M059J (cell line): ENCODE results near the gene PRMT9. TPM values are rescaled to one million over a fixed set of nuclear protein-coding genes. Genes with fewer than 3 reads are reported as not detected.

ENCODE experiments used
- DNase-seq: peaks from one replicate; pipeline ENCODE4 v3.0.0-alpha.2; 2012; ENCODE audit warnings: low read depth
- total RNA-seq: library from RNA; depleted of rRNA; stranded (reverse); fragments of >200 nt; shearing (Covaris generic); gene quantifications from 2 replicates; pipeline ENCODE4 v1.2.3, GENCODE V29; 2014

PRMT9 gene
- total RNA-seq, 1 experiment from 2014 or later, result 8.9 TPM

- no peak for DNase-seq
Measured at GRCh38 chr4:147678796-147679549, 5.0 kb downstream of the PRMT9 start.

DNA sequence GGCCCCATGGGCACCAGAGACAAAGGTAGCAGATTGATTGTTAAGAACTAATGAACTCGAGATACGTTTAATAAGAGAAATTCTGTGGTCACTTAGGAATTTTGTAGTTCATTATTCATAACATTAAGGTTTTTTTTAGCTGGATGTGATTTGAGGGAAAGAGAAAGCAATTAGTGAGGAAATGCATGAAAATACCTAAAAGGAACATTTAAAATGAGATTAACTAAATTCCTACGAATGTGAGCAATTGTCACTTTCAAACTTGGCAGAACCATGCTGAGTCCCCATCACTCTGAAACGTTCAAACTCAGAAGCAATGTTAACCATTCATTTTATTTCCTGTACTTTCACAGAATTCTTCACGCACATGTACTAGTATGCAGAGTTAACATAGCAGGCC lies 5.9 kb downstream of the PRMT9 start:
- DNase-seq, result no peak

GRCh38 chr4:147674496-147674895 lies 9.5 kb downstream of the PRMT9 start:
- no peak for DNase-seq

DNA sequence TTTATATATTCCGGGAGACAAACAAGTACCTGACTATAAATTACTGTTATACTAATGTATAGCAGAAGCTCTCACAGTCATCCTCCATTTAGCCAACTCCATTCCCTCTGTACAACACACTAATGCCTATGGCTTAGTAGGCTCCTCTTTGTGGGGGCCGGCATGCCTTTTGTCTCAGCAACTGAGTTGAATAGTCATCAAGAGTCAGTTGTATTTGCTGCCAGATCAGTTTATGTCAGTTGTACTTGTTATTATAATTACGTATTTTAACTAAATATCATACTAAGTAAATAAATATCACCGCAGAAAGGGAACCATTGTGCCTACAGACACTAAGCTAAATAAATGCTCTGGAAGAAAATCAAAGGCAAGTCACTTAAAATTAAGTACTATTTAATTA lies 9.9 kb downstream of the PRMT9 start:
- no peak for DNase-seq

DNA sequence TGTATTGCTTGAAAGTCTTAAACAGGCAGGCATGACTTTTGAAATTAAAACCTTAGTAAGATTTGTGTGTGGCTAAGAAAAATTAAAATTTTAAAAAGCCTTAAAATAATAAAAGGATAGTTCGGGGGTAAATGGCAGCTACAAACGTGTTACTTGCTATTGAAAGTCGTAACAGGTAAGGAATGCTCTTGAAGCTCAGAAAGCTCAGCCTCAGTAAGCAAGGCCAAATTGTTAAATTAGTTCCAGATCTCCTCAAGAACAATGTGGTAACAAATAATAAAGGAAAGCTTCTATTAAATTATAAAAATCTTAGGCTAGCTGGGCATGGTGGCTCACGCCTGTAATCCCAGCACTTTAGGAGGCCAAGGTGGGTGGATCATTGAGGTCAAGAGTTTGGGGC lies 25.5 kb downstream of the PRMT9 start:
- DNase-seq, result no peak

DNA sequence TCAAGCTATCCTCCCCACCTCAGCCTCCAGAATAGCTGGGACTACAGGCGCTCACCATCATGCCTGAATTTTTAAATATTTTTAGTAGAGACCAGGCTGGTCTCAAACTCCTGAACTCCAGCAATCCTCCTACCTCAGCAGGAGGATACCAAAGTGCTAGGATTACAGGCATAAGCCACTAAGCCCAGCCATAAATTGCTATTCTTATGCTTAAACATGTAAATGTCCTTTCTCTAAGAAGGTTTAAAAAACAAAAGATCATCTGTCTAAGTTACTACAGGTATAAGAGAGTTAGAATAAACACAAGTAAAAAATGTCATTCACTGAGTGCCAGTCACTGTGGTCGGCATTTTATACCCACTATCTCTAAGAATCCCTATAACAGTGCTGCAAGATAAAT lies 28.3 kb downstream of the PRMT9 start:
- DNase-seq, result no peak

GRCh38 chr4:147651563-147651962 lies 32.4 kb downstream of the PRMT9 start:
- no peak for DNase-seq

DNA sequence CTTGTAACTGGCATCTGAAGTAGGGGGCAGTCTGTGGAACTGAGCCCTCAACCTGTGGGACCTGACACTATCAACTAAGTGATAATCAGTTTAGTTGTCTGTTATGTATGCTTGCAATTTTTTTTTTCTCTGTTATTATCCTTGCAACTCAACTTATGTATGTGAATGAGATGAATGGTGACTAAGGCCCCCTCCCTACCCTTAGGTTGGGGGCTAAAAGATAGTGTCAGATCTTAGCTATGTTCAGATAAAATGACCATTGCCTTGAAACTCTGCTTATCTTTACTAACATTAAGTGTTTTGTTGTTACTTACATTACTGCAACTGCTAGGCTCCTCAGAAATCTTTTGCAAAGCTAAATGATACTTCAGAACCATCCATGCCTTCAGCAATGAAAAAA lies 35.3 kb downstream of the PRMT9 start:
- no peak for DNase-seq

DNA sequence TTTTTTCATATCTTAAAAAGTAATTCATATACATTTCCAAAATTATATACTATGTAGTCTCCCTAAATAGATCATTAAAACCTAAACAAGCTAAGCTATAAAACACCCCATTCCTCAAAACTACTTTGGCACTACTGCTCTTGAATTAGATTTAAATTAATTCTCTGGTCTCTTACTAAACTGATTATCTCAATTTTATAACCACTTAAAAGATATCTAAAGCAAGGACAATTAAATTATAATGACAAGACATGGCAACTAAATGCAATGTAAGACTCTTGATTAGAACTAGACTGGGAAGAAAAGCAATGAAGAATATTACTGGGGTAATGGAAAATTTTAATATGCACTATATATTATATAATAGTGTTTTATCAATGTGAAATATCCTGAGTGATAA lies 38.9 kb downstream of the PRMT9 start:
- DNase-seq, result no peak

- DNase-seq, result no peak
Measured at GRCh38 chr4:147644471-147644870, 39.5 kb downstream of the PRMT9 start.

GRCh38 chr4:147643616-147644015 lies 40.3 kb downstream of the PRMT9 start:
- DNase-seq, result no peak

GRCh38 chr4:147640331-147640730 lies 43.6 kb downstream of the PRMT9 start:
- peak; percentile 40 for DNase-seq

DNA sequence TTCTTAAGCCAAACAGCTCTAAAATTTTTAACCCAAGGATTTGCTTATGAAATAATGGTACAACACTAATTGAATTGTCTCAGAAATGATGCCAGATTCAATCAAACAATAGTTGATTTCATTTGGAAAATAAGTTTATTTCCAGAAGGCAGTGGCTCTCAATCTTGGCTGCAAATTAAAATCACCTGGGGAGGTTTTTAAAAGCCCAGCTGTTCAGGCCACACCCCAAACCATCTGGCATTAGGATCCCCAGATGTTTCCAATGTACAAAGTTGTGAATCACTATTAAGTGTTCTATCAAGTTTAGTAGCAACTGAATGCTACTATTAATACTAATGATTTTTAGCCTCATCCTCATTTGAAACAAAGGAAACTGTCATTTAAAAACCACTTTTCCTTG lies 44.6 kb downstream of the PRMT9 start:
- DNase-seq, result no peak

DNA sequence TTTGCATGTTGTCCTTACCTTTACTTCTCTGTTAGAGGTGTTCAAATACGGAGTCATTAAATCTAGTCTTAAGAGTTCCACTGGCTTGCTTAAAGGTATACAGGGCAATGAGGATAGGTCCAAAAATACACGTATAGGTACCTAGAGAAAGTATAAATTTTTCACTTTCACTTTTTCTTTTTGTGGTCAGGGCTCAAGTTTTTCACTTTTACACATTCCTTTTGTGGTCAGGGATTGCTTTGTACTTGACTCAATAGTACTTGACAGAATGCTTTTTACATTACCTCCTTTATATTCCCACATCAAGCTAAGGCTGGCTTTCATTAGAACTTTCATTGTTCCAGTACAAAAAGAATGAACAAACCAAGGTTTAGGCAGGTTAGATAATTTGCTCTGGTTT lies 45.0 kb downstream of the PRMT9 start:
- peak; percentile 13 for DNase-seq

GRCh38 chr4:147638365-147638764 lies 45.6 kb downstream of the PRMT9 start:
- DNase-seq, result no peak

- no peak for DNase-seq
Measured at GRCh38 chr4:147635348-147635747, 48.6 kb downstream of the PRMT9 start.

GRCh38 chr4:147633643-147634042 lies 50.3 kb downstream of the PRMT9 start:
- DNase-seq, result no peak

DNA sequence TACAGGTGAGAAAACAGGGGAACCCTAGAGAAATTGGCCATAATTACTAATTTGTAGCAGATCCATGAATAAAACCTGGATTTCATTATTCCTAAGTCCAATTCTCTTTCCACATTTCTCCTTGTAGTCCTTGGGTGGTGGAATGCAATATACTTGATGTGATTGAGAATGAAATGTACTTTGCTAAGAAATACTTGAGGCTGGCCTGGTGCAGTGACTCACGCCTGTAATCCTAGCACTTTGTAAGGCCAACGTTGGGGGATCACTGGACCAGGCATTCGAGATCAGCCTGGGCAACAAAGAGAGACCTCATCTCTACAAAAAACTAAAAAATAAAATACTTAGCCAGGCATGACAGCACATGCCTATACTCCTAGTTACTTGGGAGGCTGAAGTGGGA lies 50.9 kb downstream of the PRMT9 start:
- DNase-seq, result no peak

DNA sequence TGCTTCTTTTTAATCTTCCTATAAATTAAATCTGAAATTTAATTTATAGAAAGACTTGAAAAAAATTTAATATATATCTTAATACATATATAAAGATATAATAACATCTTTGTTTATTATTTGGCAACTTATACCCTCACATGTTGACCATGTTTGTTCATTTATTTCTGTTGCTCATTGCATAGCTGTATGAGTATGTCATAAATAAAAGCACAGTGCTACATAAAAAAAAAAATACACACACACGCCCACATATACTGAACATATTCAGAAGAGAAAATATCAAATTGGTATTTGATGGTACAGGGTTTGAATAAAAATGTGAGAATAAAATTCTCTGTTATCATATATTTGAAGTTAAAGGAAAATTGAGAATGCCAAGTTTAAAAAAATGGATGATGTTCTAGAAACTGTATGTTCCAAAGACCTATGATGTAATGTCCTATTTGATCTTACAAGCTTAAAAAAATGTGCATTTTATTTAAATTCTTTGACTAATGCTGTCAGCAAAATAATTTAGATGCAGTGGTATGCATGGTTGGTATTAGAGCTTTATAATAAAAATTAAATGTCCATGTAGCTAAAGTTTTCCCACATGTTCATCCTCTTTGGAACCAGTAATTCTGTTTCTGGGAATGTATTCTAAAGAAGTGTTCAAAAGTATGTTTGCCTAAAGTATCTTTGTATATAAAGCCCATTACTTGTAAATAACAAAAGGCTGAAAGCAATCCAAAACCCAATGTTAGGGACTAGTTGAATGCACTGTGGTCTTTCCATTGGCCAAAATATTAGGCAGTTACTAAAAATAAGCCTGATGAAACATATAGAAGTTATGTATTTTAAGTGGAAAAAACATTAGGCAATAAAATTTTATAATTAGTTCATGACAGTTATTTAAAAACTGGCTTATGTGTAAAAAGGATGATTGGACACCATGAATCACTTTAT lies 53.9 kb downstream of the PRMT9 start:
- DNase-seq, result no peak

DNA sequence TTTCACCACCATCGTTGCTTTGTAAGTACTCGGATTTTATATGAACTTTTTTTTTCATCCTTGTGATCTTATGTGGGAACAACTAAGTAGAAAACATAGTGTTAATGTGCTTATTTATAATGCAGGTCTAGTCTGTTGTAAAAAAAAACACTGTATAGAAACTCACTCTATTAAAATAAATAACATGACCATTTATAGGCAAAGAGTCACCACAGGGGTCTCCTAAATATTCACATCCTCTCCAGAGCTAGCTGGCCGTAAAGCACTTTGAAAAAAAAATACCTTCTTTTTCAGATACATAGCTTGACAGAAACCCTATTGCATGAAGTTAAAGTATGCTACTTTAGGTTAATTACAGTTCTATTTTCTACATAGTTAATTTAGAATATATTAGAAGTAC lies 55.5 kb downstream of the PRMT9 start:
- no peak for DNase-seq

DNA sequence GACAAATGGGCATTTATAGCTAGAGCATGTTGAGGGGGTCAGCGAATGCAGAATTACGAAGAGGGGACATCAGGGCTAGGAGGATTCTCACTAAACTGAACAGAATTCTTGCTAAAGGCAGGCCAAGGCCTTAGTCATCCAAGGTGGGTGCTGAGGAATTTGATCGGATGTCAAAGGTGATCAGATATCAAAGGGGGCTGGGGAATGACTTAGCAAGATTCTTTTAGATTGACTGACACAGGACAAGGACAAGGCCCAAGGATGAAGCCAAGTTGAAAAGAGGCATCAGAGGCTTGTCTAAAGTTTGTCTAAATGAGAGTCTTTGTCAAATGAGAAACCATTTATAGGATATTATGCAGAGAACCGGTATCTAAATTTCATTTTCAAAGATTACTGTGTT lies 57.1 kb downstream of the PRMT9 start:
- DNase-seq, result no peak

DNA sequence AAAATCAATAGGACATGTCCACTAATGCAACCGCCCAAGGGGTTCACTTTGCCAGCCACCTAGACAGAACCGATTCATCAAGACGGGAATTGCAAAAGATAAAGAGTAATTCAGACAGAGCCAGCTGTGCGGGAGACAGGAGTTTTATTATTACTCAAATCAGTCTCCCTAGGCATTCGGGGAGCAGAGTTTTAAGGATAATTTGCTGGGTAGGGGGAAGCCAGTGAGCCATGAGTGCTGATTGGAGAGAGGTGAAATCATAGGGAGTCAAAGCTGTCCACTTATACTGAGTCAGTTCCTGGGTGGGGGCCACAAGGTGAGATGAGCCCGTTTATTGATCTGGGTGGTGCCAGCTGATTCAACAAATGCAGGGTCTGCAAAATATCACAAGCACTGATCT lies 58.2 kb downstream of the PRMT9 start:
- no peak for DNase-seq

GRCh38 chr4:147620315-147620714 lies 63.6 kb downstream of the PRMT9 start:
- DNase-seq, result no peak
